ENCODE results near the gene ANKRD18B. TPM values are rescaled to one million over a fixed set of nuclear protein-coding genes. Genes with fewer than 3 reads are reported as not detected.

The ANKRD18B gene
- total RNA-seq, 1 experiment from 2014 or later: 30.8 TPM

DNA sequence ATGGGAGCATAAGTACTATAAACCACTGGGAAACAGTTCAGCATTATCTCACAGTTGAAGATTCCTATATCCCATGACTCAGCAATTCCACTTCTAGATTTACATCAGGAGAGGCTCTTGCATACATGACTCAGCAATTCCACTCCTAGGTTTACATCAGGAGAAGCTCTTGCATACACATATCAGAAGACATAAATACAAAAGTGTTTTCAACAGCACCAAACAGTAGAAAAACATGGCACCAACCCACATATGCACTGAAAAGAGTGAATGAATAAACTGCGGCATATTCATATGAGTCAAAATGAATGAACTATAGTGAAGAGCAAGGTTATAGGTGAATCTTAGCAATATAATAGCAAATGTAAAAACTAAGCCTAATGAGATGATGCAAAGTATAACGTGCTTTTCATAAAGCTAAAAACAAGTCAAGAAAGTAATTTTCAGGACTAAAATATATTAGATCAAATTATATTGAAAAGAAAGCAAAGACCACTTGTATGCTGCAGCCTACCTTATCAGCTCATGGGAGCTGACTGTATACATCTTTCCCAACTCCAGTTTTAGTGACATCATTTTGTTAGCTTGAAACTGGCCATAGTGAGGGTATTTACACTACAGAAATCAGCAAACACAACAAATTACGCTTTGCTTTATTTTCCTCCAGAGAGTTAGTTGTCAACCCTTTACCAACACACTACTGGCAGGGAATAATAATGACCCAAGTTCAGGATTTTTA lies 95.8 kb downstream of the ANKRD18B start:
- H3K4me3 Mint-ChIP-seq (ENCODE audit: low read depth, unreplicated experiment): no peak overlapping the region
- H3K9me3 Mint-ChIP-seq (ENCODE audit: low read depth, unreplicated experiment): no peaks in the 10 kb centered on the region
- peaks cover 35% of the 10 kb centered on the region for H3K27me3 Mint-ChIP-seq (ENCODE audit: unreplicated experiment)
- intact Hi-C loops (cut with micrococcal nuclease; ENCODE audit: unreplicated experiment): no loop called here
- BruUV-seq (replicated peaks): no TSS peak
- CTCF ChIA-PET: interaction anchor here (1.2 kb wide), 1 partner anchor 119 kb away, joined by 3 read pairs; no protein-coding TSS in a partner anchor
- TF ChIP-seq, protein P1, sequence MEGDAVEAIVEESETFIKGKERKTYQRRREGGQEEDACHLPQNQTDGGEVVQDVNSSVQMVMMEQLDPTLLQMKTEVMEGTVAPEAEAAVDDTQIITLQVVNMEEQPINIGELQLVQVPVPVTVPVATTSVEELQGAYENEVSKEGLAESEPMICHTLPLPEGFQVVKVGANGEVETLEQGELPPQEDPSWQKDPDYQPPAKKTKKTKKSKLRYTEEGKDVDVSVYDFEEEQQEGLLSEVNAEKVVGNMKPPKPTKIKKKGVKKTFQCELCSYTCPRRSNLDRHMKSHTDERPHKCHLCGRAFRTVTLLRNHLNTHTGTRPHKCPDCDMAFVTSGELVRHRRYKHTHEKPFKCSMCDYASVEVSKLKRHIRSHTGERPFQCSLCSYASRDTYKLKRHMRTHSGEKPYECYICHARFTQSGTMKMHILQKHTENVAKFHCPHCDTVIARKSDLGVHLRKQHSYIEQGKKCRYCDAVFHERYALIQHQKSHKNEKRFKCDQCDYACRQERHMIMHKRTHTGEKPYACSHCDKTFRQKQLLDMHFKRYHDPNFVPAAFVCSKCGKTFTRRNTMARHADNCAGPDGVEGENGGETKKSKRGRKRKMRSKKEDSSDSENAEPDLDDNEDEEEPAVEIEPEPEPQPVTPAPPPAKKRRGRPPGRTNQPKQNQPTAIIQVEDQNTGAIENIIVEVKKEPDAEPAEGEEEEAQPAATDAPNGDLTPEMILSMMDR (IDR thresholded peaks at IDR 0.05; ENCODE audit: unreplicated experiment): no peak
- H3K36me3 Mint-ChIP-seq (ENCODE audit: insufficient read depth, unreplicated experiment): no peaks in the 10 kb centered on the region
- H3K27ac Mint-ChIP-seq (ENCODE audit: unreplicated experiment): no peak overlapping the region
- no peak for DNase-seq
- no peaks in the 10 kb centered on the region for H3K4me1 Mint-ChIP-seq (ENCODE audit: low read depth, unreplicated experiment)

DNA sequence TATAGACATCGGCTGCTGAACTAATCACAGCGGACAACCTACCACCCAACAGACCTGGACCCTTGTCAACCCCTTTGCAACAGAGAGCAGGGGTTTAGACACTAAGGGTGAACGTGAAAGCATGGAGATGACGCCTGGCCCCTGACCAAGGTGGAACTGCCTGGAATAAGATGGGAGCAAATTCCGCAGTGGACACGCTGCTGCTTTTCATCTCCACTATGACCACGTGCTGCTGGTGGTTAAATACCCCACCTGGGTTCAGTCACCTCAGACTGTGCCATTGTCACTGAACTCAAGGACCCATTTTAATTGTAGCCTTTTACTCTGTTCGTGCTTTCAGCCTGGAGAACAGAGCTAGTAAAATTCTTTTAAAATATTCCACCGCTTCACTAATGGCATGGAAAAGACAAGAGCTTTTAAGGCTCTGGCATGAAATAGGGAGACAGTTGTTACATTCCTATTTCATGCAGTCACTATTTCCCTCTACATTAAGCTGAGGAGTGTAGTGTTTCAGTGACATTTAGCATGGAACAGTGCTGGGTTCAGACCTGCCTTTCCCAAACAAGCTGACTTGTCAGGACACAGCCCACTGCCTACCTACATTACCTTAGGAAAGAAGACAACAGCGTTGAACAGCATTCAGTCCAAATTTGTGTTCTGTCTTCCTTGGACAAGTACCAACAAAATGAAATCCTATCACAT lies 96.8 kb downstream of the ANKRD18B start:
- TF ChIP-seq, protein P1 (IDR thresholded peaks at IDR 0.05; ENCODE audit: unreplicated experiment): no peak
- no peaks in the 10 kb centered on the region for H3K9me3 Mint-ChIP-seq (ENCODE audit: low read depth, unreplicated experiment)
- H3K4me3 Mint-ChIP-seq (ENCODE audit: low read depth, unreplicated experiment): no peak overlapping the region
- intact Hi-C loops (cut with micrococcal nuclease; ENCODE audit: unreplicated experiment): no loop called here
- no TSS peak for BruUV-seq (replicated peaks)
- no peak for DNase-seq
- no peaks in the 10 kb centered on the region for H3K4me1 Mint-ChIP-seq (ENCODE audit: low read depth, unreplicated experiment)
- CTCF ChIA-PET: no interaction called here
- no peaks in the 10 kb centered on the region for H3K36me3 Mint-ChIP-seq (ENCODE audit: insufficient read depth, unreplicated experiment)
- H3K27ac Mint-ChIP-seq (ENCODE audit: unreplicated experiment): no peak overlapping the region
- peaks cover 24% of the 10 kb centered on the region for H3K27me3 Mint-ChIP-seq (ENCODE audit: unreplicated experiment)

Other genes with a start within 250 kb of the ANKRD18B start
- 27.3 and 31.1 TPM in 2 replicates for gene NFX1, start 233.7 kb upstream of the ANKRD18B start, total RNA-seq (2022)
- 0.35 and 1.2 TPM in 2 replicates for gene AQP7, start 121.7 kb upstream of the ANKRD18B start, total RNA-seq (2022)
- 4.6 and 10.4 TPM in 2 replicates for gene AQP3, start 76.7 kb upstream of the ANKRD18B start, total RNA-seq (2022)
- gene NOL6, start 50.3 kb upstream of the ANKRD18B start, total RNA-seq (2022): 39.3 and 48.7 TPM in 2 replicates

Data from Calu3 (cell line).